Osteoblast (primary cell): Measurements from ENCODE around the gene CYS1. TPM values are rescaled to one million over a fixed set of nuclear protein-coding genes. Genes with fewer than 3 reads are reported as not detected.
A peak's percentile ranks its signal among the peaks of the same experiment; 100 is the strongest.

Experiments
- DNase-seq: peaks from one replicate; pipeline ENCODE4 v3.0.0; 2011; ENCODE audit warnings: low spot score, mixed read lengths; ENCODE audit not compliant: insufficient read length; ENCODE audit errors: missing footprints
- H2AFZ ChIP-seq: 2 replicates; pipeline ENCODE4 v1.6.0; 2011; ENCODE audit warnings: mild to moderate bottlenecking, low read length
- H3K27ac ChIP-seq: 2 replicates; pipeline ENCODE4 v1.5.1; 2011; ENCODE audit warnings: mild to moderate bottlenecking, low read depth, low read length, moderate library complexity
- H3K27me3 ChIP-seq: 2 replicates; pipeline ENCODE4 v1.6.0; 2012; ENCODE audit warnings: mild to moderate bottlenecking, control low read depth, inconsistent platforms, low read length, moderate library complexity; ENCODE audit not compliant: insufficient read depth
- H3K36me3 ChIP-seq: 2 replicates; pipeline ENCODE4 v1.5.1; 2011; ENCODE audit warnings: mild to moderate bottlenecking, low read length, control low read depth, moderate library complexity; ENCODE audit not compliant: insufficient read depth
- H3K4me1 ChIP-seq: 2 replicates; pipeline ENCODE4 v1.5.1; 2011; ENCODE audit warnings: mild to moderate bottlenecking, low read length, control low read depth, moderate library complexity; ENCODE audit not compliant: insufficient read depth
- H3K4me2 ChIP-seq: 2 replicates; pipeline ENCODE4 v1.6.0; 2011; ENCODE audit warnings: mild to moderate bottlenecking, low read length; ENCODE audit not compliant: insufficient read depth
- H3K4me3 ChIP-seq: fragments of 200-600 bp; sonication (generic); 3 replicates; pipeline ENCODE4 v1.5.1; 2012; ENCODE audit warnings: mild to moderate bottlenecking, low read length, inconsistent platforms; ENCODE audit not compliant: insufficient read depth
- H3K79me2 ChIP-seq: 2 replicates; pipeline ENCODE4 v1.6.0; 2012; ENCODE audit warnings: mild to moderate bottlenecking, low read length, control low read depth, inconsistent platforms; ENCODE audit not compliant: insufficient read depth
- H3K9me3 ChIP-seq: 2 replicates; pipeline ENCODE4 v1.5.1; 2011; ENCODE audit warnings: low read depth, low read length, control low read depth
- H4K20me1 ChIP-seq: 2 replicates; pipeline ENCODE4 v1.6.0; 2012; ENCODE audit warnings: mild to moderate bottlenecking, low read length, control low read depth; ENCODE audit not compliant: insufficient read depth
- total RNA-seq: library from RNA; depleted of rRNA; stranded (reverse); fragments of >200 nt; gene quantifications from 2 replicates; pipeline ENCODE4 v1.2.3, GENCODE V29; 2012
- TF ChIP-seq, protein P1 (sequence below): IDR thresholded peaks from 2 replicates; pipeline ENCODE4 v1.5.1; 2011; ENCODE audit warnings: mild to moderate bottlenecking, low read depth, low read length, moderate library complexity; ENCODE audit errors: extremely low read depth

Gene CYS1
- total RNA-seq, 1 donor, result 0.36 TPM

DNA sequence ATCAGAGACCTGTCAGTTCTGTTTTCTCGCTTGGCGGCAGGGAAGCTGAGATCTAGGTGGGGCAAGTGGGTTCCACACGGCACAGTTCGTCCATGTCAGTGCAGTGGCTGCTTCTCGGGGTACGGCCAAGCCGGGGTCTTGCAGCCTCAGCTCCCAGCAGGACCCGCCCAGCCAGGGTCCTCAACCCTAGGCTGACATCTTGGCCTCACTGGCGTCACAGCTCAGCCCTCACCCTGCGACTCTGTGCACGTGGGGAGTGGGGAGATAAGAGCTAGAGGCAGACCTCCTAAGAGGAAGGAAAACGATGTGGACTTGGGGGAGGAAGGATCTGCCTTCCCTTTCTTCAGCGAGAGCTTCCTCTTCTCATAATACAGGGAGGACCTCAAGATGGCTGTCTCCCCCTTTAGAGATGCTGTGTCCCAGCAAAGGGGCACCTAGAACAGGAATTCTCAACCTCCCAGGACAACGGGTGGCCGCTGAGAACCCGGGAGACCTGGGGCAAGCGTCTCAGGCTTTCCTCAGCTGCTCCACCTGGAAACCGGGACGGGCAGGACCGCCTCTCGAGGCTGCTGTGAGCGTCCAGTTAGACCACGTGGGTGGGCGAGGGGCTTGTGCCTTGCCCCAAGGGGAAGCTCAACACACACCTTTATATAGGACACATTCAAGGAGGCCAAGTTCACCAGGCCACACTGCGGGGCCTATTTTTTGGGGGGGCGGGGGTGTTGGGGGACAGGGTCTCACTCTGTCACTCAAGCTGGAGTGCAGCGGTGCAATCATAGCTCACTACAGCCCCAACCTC, 60.4 kb downstream of the CYS1 start:
- H3K4me1 ChIP-seq, result no peaks in the 10 kb centered on the region
- H3K4me2 ChIP-seq, result no peak overlapping the region
- no peaks in the 10 kb centered on the region for H3K79me2 ChIP-seq
- no peaks in the 10 kb centered on the region for H3K27me3 ChIP-seq
- H3K9me3 ChIP-seq, result no peaks in the 10 kb centered on the region
- DNase-seq, result peak; percentile 42
- no peak overlapping the region for H2AFZ ChIP-seq
- H4K20me1 ChIP-seq, result no peaks in the 10 kb centered on the region
- H3K36me3 ChIP-seq, result no peaks in the 10 kb centered on the region
- no peak overlapping the region for H3K4me3 ChIP-seq
- H3K27ac ChIP-seq, result no peak overlapping the region
- TF ChIP-seq, protein P1, sequence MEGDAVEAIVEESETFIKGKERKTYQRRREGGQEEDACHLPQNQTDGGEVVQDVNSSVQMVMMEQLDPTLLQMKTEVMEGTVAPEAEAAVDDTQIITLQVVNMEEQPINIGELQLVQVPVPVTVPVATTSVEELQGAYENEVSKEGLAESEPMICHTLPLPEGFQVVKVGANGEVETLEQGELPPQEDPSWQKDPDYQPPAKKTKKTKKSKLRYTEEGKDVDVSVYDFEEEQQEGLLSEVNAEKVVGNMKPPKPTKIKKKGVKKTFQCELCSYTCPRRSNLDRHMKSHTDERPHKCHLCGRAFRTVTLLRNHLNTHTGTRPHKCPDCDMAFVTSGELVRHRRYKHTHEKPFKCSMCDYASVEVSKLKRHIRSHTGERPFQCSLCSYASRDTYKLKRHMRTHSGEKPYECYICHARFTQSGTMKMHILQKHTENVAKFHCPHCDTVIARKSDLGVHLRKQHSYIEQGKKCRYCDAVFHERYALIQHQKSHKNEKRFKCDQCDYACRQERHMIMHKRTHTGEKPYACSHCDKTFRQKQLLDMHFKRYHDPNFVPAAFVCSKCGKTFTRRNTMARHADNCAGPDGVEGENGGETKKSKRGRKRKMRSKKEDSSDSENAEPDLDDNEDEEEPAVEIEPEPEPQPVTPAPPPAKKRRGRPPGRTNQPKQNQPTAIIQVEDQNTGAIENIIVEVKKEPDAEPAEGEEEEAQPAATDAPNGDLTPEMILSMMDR, result no peak

DNA sequence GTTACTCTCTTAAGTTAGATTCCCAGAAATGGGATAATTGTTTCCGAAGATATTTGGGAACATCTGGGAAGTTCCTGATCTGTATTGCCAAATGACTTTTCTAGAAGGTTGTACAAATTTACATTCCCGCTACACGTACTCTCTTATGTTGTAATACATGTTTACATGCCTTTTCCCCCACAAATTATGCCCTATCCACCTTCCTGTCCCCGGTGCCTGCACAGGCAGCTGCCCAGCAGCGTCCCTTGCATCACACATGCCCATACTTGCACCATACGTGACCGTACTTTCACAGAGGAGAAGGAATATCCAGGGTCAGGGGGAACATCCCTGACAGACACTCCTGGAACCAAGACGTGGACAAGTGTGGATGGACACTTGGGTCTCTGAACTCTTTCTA, 61.0 kb downstream of the CYS1 start:
- H3K4me1 ChIP-seq, result no peaks in the 10 kb centered on the region
- H3K9me3 ChIP-seq, result no peaks in the 10 kb centered on the region
- no peak overlapping the region for H3K27ac ChIP-seq
- no peaks in the 10 kb centered on the region for H3K27me3 ChIP-seq
- no peaks in the 10 kb centered on the region for H3K79me2 ChIP-seq
- H2AFZ ChIP-seq, result no peak overlapping the region
- H3K36me3 ChIP-seq, result no peaks in the 10 kb centered on the region
- no peak for DNase-seq
- H4K20me1 ChIP-seq, result no peaks in the 10 kb centered on the region
- H3K4me2 ChIP-seq, result no peak overlapping the region
- TF ChIP-seq, protein P1, result no peak
- H3K4me3 ChIP-seq, result no peak overlapping the region

DNA sequence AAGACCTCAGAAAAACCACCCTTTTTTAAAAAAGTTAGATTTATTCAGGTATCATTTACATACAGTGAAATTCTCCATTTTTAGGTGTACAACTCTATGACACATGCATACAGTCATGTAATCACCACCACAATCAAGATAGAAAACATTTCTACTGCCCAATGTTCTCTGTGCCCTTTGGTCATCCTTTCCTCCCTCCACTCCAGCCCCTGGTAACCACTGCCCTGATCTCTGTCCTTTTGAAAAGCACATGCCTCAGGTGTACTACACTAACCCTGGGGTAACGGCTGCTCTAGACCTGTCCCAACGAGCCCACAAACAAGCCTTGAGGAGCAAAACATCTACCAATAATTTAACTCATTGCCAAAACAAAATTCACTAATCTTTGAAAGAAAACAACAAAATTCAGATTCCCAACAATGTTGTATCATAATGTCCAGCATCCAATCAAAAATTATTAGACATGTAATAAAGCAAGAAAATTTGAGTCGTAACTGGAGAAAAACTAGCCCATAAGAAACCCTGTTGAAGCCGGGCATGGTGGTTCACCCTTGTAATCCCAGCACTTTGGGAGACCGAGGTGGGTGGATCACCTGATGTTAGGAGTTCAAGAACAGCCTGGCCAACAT, 62.8 kb downstream of the CYS1 start:
- no peaks in the 10 kb centered on the region for H3K4me1 ChIP-seq
- H3K9me3 ChIP-seq, result no peaks in the 10 kb centered on the region
- no peak overlapping the region for H3K4me2 ChIP-seq
- H3K79me2 ChIP-seq, result no peaks in the 10 kb centered on the region
- no peak overlapping the region for H2AFZ ChIP-seq
- H3K27me3 ChIP-seq, result no peaks in the 10 kb centered on the region
- no peak overlapping the region for H3K27ac ChIP-seq
- H4K20me1 ChIP-seq, result no peaks in the 10 kb centered on the region
- no peak overlapping the region for H3K4me3 ChIP-seq
- H3K36me3 ChIP-seq, result no peaks in the 10 kb centered on the region
- no peak for DNase-seq
- TF ChIP-seq, protein P1, result no peak

DNA sequence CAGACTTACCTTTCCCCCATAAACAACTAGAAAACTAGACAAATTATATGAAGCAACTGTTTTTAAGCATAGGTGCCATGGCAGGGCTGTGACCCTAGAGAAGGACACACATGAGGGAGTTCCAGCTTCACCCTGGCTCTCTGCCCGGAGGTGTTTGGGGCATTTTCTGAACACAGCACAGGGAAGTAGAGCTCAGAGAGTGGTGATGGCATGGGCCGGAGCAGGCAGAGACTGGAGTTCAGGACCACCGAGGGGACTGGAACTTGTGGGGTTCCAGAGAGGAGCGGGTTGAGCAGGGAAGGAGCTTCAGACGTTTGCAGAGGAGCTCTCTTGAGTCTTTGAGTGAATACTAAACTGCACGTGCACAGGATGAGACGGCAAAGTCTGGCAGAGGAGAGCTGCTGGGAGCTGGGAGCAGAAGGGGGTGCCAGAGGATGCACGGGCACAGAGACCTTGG, 63.4 kb downstream of the CYS1 start:
- H3K27me3 ChIP-seq, result no peaks in the 10 kb centered on the region
- H3K9me3 ChIP-seq, result no peaks in the 10 kb centered on the region
- H4K20me1 ChIP-seq, result no peaks in the 10 kb centered on the region
- no peak overlapping the region for H3K27ac ChIP-seq
- no peaks in the 10 kb centered on the region for H3K79me2 ChIP-seq
- no peak overlapping the region for H2AFZ ChIP-seq
- H3K4me3 ChIP-seq, result no peak overlapping the region
- no peak overlapping the region for H3K4me2 ChIP-seq
- H3K4me1 ChIP-seq, result no peaks in the 10 kb centered on the region
- H3K36me3 ChIP-seq, result no peaks in the 10 kb centered on the region
- TF ChIP-seq, protein P1, result no peak
- no peak for DNase-seq
